BLaER1 (cell line): ENCODE data around the gene PCBP1.
"Not testable (repeated sequence)": the region's sequence is repeated elsewhere in the genome, so short reads cannot be mapped to it uniquely, and the experiment has no call there.

Experiments
- H3K27ac ChIP-seq: shearing (Covaris generic); formaldehyde crosslinking; 2 replicates; pipeline ENCODE4 v1.8.1; 2022
- H3K27me3 ChIP-seq: shearing (Covaris generic); formaldehyde crosslinking; 2 replicates; pipeline ENCODE4 v1.8.1; 2022
- H3K36me3 ChIP-seq: shearing (Covaris generic); formaldehyde crosslinking; 2 replicates; pipeline ENCODE4 v1.8.1; 2022
- H3K4me1 ChIP-seq: shearing (Covaris generic); formaldehyde crosslinking; 2 replicates; pipeline ENCODE4 v1.8.1; 2022
- H3K4me2 ChIP-seq: shearing (Covaris generic); formaldehyde crosslinking; 2 replicates; pipeline ENCODE4 v1.8.1; 2022
- H3K4me3 ChIP-seq: shearing (Covaris generic); formaldehyde crosslinking; 2 replicates; pipeline ENCODE4 v1.8.1; 2022
- H3K9ac ChIP-seq: shearing (Covaris generic); formaldehyde crosslinking; 2 replicates; pipeline ENCODE4 v1.8.1; 2022
- H3K9me3 ChIP-seq: shearing (Covaris generic); formaldehyde crosslinking; 2 replicates; pipeline ENCODE4 v1.8.1; 2022
- H4K20me1 ChIP-seq: shearing (Covaris generic); formaldehyde crosslinking; 2 replicates; pipeline ENCODE4 v1.8.1; 2022
- Cebpa-rat ChIP-seq: shearing (Covaris generic); IDR thresholded peaks from 2 replicates; pipeline ENCODE4 v1.8.1; 2022

PCBP1 gene

GRCh38 chr2:70123829-70124116 is 36.5 kb downstream of the PCBP1 start:
- Histone ChIP-seq H4K20me1 (no peaks in the 10 kb centered on the region), H3K4me1 (peaks cover 93% of the 10 kb centered on the region), H3K9ac (peak overlapping the region; percentile 67; the same call in 1 of the 2 replicates), H3K36me3 (no peaks in the 10 kb centered on the region), H3K4me2 (peak overlapping the region; percentile 96), H3K9me3 (no peaks in the 10 kb centered on the region), H3K27me3 (no peaks in the 10 kb centered on the region), H3K4me3 (peak overlapping the region; percentile 68; the same call in 1 of the 2 replicates), H3K27ac (peak overlapping the region; percentile 99)
- no peak for TF ChIP-seq Cebpa-rat

GRCh38 chr2:70124983-70125480 is 37.8 kb downstream of the PCBP1 start:
- no peak for TF ChIP-seq Cebpa-rat
- Histone ChIP-seq H3K27me3 (no peaks in the 10 kb centered on the region), H3K4me1 (peaks cover 89% of the 10 kb centered on the region), H3K9ac (peak overlapping the region; percentile 98), H3K9me3 (no peaks in the 10 kb centered on the region), H3K4me2 (peak overlapping the region; percentile 96), H3K4me3 (peak overlapping the region; percentile 68), H3K36me3 (no peaks in the 10 kb centered on the region), H3K27ac (peak overlapping the region; percentile 99), H4K20me1 (no peaks in the 10 kb centered on the region)

GRCh38 chr2:70125498-70125898 is 38.2 kb downstream of the PCBP1 start:
- peaks cover 89% of the 10 kb centered on the region for H3K4me1 ChIP-seq

GRCh38 chr2:70126413-70126812 is 39.1 kb downstream of the PCBP1 start:
- H3K27ac ChIP-seq = peak overlapping the region; percentile 99
- TF ChIP-seq Cebpa-rat = no peak
- H4K20me1 ChIP-seq = no peaks in the 10 kb centered on the region
- no peaks in the 10 kb centered on the region for H3K27me3 ChIP-seq
- H3K9me3 ChIP-seq = no peaks in the 10 kb centered on the region
- H3K4me1 ChIP-seq = peaks cover 89% of the 10 kb centered on the region
- peak overlapping the region; percentile 96 for H3K4me2 ChIP-seq
- H3K4me3 ChIP-seq = peak overlapping the region; percentile 68; the same call in 1 of the 2 replicates
- peak overlapping the region; percentile 98 for H3K9ac ChIP-seq
- no peaks in the 10 kb centered on the region for H3K36me3 ChIP-seq

More at GRCh38 chr2:70125498-70125898, 38.2 kb downstream of the PCBP1 start:
- no peaks in the 10 kb centered on the region for H3K9me3 ChIP-seq
- TF ChIP-seq Cebpa-rat = no peak
- peak overlapping the region; percentile 98 for H3K9ac ChIP-seq
- H3K27ac ChIP-seq = peak overlapping the region; percentile 99
- peak overlapping the region; percentile 96 for H3K4me2 ChIP-seq
- H3K27me3 ChIP-seq = no peaks in the 10 kb centered on the region
- H4K20me1 ChIP-seq = no peaks in the 10 kb centered on the region
- no peaks in the 10 kb centered on the region for H3K36me3 ChIP-seq
- peak overlapping the region; percentile 68 for H3K4me3 ChIP-seq

- H4K20me1 ChIP-seq = no peaks in the 10 kb centered on the region
- peak overlapping the region; percentile 99 for H3K27ac ChIP-seq
- no peaks in the 10 kb centered on the region for H3K36me3 ChIP-seq
- no peaks in the 10 kb centered on the region for H3K27me3 ChIP-seq
- H3K9me3 ChIP-seq = no peaks in the 10 kb centered on the region
- TF ChIP-seq Cebpa-rat = no peak
- no peak overlapping the region for H3K4me3 ChIP-seq
- H3K4me1 ChIP-seq = peaks cover 81% of the 10 kb centered on the region
- peak overlapping the region; percentile 96 for H3K4me2 ChIP-seq
- H3K9ac ChIP-seq = peak overlapping the region; percentile 58
These were observed 40.7 kb downstream of the PCBP1 start for GRCh38 chr2:70128005-70128404.

- H3K4me2 ChIP-seq = peak overlapping the region; percentile 93
- H4K20me1 ChIP-seq, H3K36me3 ChIP-seq, H3K27me3 ChIP-seq, H3K9me3 ChIP-seq: not testable (repeated sequence)
- H3K27ac ChIP-seq = peak overlapping the region; percentile 93
- H3K4me1 ChIP-seq = peaks cover 88% of the 10 kb centered on the region
- H3K9ac ChIP-seq = peak overlapping the region; percentile 90
- H3K4me3 ChIP-seq = peak overlapping the region; percentile 68
These were observed 44.3 kb downstream of the PCBP1 start for GRCh38 chr2:70131344-70132143.

GRCh38 chr2:70132244-70133126 is 45.2 kb downstream of the PCBP1 start:
- H3K27me3 ChIP-seq = no peaks in the 10 kb centered on the region
- H3K27ac ChIP-seq = peak overlapping the region; percentile 93
- H3K9me3 ChIP-seq = no peaks in the 10 kb centered on the region
- peak overlapping the region; percentile 68 for H3K4me3 ChIP-seq
- H4K20me1 ChIP-seq = no peaks in the 10 kb centered on the region
- H3K36me3 ChIP-seq = no peaks in the 10 kb centered on the region
- H3K9ac ChIP-seq = peak overlapping the region; percentile 90
- peaks cover 88% of the 10 kb centered on the region for H3K4me1 ChIP-seq
- peak overlapping the region; percentile 93 for H3K4me2 ChIP-seq
- TF ChIP-seq Cebpa-rat = no peak

GRCh38 chr2:70133127-70133452 is 45.8 kb downstream of the PCBP1 start:
- peak overlapping the region; percentile 68 for H3K4me3 ChIP-seq
- H3K4me2 ChIP-seq = peak overlapping the region; percentile 93
- H3K9ac ChIP-seq = peak overlapping the region; percentile 90

GRCh38 chr2:70133491-70134322 is 46.4 kb downstream of the PCBP1 start:
- Histone ChIP-seq H4K20me1 (no peaks in the 10 kb centered on the region), H3K27me3 (no peaks in the 10 kb centered on the region), H3K36me3 (no peaks in the 10 kb centered on the region), H3K27ac (peak overlapping the region; percentile 93), H3K4me3 (peak overlapping the region; percentile 68; the same call in 1 of the 2 replicates), H3K4me1 (peaks cover 88% of the 10 kb centered on the region), H3K4me2 (peak overlapping the region; percentile 93), H3K9me3 (no peaks in the 10 kb centered on the region), H3K9ac (peak overlapping the region; percentile 90)
- TF ChIP-seq Cebpa-rat = no peak

More at GRCh38 chr2:70133127-70133452, 45.8 kb downstream of the PCBP1 start:
- Histone ChIP-seq H3K9me3 (no peaks in the 10 kb centered on the region), H3K4me1 (peaks cover 88% of the 10 kb centered on the region), H3K27me3 (no peaks in the 10 kb centered on the region), H3K36me3 (no peaks in the 10 kb centered on the region), H4K20me1 (no peaks in the 10 kb centered on the region), H3K27ac (peak overlapping the region; percentile 93)
- no peak for TF ChIP-seq Cebpa-rat

GRCh38 chr2:70134323-70134983 is 47.2 kb downstream of the PCBP1 start:
- not testable (repeated sequence) for H3K27me3 ChIP-seq, H3K36me3 ChIP-seq, H3K9me3 ChIP-seq, H4K20me1 ChIP-seq
- Histone ChIP-seq H3K4me3 (0 out of 2 replicates have a peak overlapping the region, but pooled peaks have one; percentile 68), H3K4me2 (peak overlapping the region; percentile 93), H3K4me1 (peaks cover 91% of the 10 kb centered on the region), H3K9ac (peak overlapping the region; percentile 90; the same call in 1 of the 2 replicates), H3K27ac (peak overlapping the region; percentile 93)
